Neural cell (in vitro differentiated cells): ENCODE results near the gene KLHDC1. TPM values are rescaled to one million over a fixed set of nuclear protein-coding genes. Genes with fewer than 3 reads are reported as not detected.
"Not testable (repeated sequence)": the region's sequence is repeated elsewhere in the genome, so short reads cannot be mapped to it uniquely, and the experiment has no call there.

ENCODE experiments used
- H2AFZ ChIP-seq: fragments of 200-600, 300-800 bp; sonication (generic), shearing (Covaris generic); 2 replicates; pipeline ENCODE4 v1.6.0; 2014; ENCODE audit warnings: low read depth, mild to moderate bottlenecking, antibody characterized with exemption, low read length, moderate library complexity
- H3F3A ChIP-seq: fragments of 200-600 bp; shearing (Covaris generic); 2 replicates; pipeline ENCODE4 v1.6.1; 2016; ENCODE audit warnings: mild to moderate bottlenecking, moderate library complexity, mixed read lengths, antibody characterized with exemption, low read length; ENCODE audit not compliant: insufficient read depth, poor library complexity, severe bottlenecking
- H3K27ac ChIP-seq: fragments of 200-600, 300-800 bp; sonication (generic), shearing (Covaris generic); 2 replicates; pipeline ENCODE4 v1.5.1; 2014; ENCODE audit warnings: mild to moderate bottlenecking, low read length, moderate library complexity
- H3K27me3 ChIP-seq: fragments of 300-800, 200-600 bp; sonication (generic), shearing (Covaris generic); 2 replicates; pipeline ENCODE4 v1.6.0; 2014; ENCODE audit warnings: mild to moderate bottlenecking, low read depth, low read length, moderate library complexity; ENCODE audit not compliant: insufficient read depth
- H3K36me3 ChIP-seq: fragments of 300-800, 200-600 bp; sonication (generic), shearing (Covaris generic); 2 replicates; pipeline ENCODE4 v1.5.1; 2014; ENCODE audit warnings: mild to moderate bottlenecking, antibody characterized with exemption, low read length, moderate library complexity; ENCODE audit not compliant: insufficient read depth
- H3K4me2 ChIP-seq: fragments of 300-800, 200-600 bp; sonication (generic), shearing (Covaris generic); 2 replicates; pipeline ENCODE4 v1.6.0; 2014; ENCODE audit warnings: mild to moderate bottlenecking, low read length
- H3K4me3 ChIP-seq: fragments of 300-800, 200-600 bp; sonication (generic), shearing (Covaris generic); 2 replicates; pipeline ENCODE4 v1.5.1; 2014; ENCODE audit warnings: mild to moderate bottlenecking, low read length, moderate library complexity
- H3K79me2 ChIP-seq: fragments of 200-600 bp; shearing (Covaris generic); replicated peaks from 2 replicates; pipeline ENCODE4 v1.6.0; 2014; ENCODE audit warnings: mild to moderate bottlenecking, low read length, moderate library complexity; ENCODE audit not compliant: insufficient read depth
- H3K9ac ChIP-seq: fragments of 300-800, 200-600 bp; sonication (generic), shearing (Covaris generic); 2 replicates; pipeline ENCODE4 v1.6.1; 2016; ENCODE audit warnings: mild to moderate bottlenecking, low read length, mixed read lengths
- H3K9me2 ChIP-seq: fragments of 200-600 bp; shearing (Covaris generic); 2 replicates; pipeline ENCODE4 v1.6.1; 2016; ENCODE audit warnings: mild to moderate bottlenecking, low read length, mixed read lengths; ENCODE audit not compliant: insufficient read depth
- H3K9me3 ChIP-seq: fragments of 200-600, 300-800 bp; sonication (generic), shearing (Covaris generic); 2 replicates; pipeline ENCODE4 v1.6.1; 2016; ENCODE audit warnings: mild to moderate bottlenecking, mixed run types, low read length, moderate library complexity, mixed read lengths
- H4K20me1 ChIP-seq: fragments of 200-600 bp; shearing (Covaris generic); 2 replicates; pipeline ENCODE4 v1.6.1; 2016; ENCODE audit warnings: mild to moderate bottlenecking, mixed run types; ENCODE audit not compliant: insufficient read depth
- EP300 ChIP-seq: fragments of 450-650 bp; conservative IDR thresholded peaks from 2 replicates; pipeline ENCODE4 v1.6.1; 2014; ENCODE audit warnings: antibody characterized with exemption, mild to moderate bottlenecking, moderate library complexity; ENCODE audit not compliant: poor library complexity, severe bottlenecking
- EZH2 ChIP-seq: fragments of 200-600, 300-800 bp; shearing (Covaris generic), sonication (generic); IDR thresholded peaks from 2 replicates; pipeline ENCODE4 v1.6.1; 2014; ENCODE audit warnings: antibody characterized with exemption, low read length, borderline replicate concordance, mild to moderate bottlenecking; ENCODE audit not compliant: insufficient read depth, poor library complexity, severe bottlenecking
- MXI1 ChIP-seq: fragments of 450-650 bp; conservative IDR thresholded peaks from 2 replicates; pipeline ENCODE4 v1.6.1; 2014; ENCODE audit warnings: antibody characterized with exemption, mild to moderate bottlenecking; ENCODE audit not compliant: poor library complexity, severe bottlenecking
- POLR2AphosphoS5 ChIP-seq: IDR thresholded peaks from 2 replicates; pipeline ENCODE4 v1.6.1; 2012
- RAD21 ChIP-seq: fragments of 450-650 bp; conservative IDR thresholded peaks from 2 replicates; pipeline ENCODE4 v1.6.1; 2014; ENCODE audit warnings: antibody characterized with exemption, mild to moderate bottlenecking, moderate library complexity
- REST ChIP-seq: IDR thresholded peaks from 2 replicates; pipeline ENCODE4 v1.6.1; 2012; ENCODE audit warnings: borderline replicate concordance
- SMC3 ChIP-seq: fragments of 450-650 bp; conservative IDR thresholded peaks from 2 replicates; pipeline ENCODE4 v1.6.1; 2014; ENCODE audit warnings: antibody characterized with exemption, mild to moderate bottlenecking, moderate library complexity; ENCODE audit not compliant: poor library complexity
- TAF1 ChIP-seq: IDR thresholded peaks from 2 replicates; pipeline ENCODE4 v1.6.1; 2012; ENCODE audit warnings: low read depth
- polyA plus RNA-seq: library from polyadenylated mRNA; depleted of rRNA; stranded (reverse); fragments of >200 nt; gene quantifications from 2 replicates; pipeline ENCODE4 v1.2.3, GENCODE V29; 2014
- TF ChIP-seq, protein P1 (sequence below): fragments of 450-650 bp; IDR thresholded peaks from 2 replicates; pipeline ENCODE4 v1.5.1; 2014; ENCODE audit warnings: antibody characterized with exemption, mild to moderate bottlenecking, moderate library complexity; ENCODE audit not compliant: poor library complexity, severe bottlenecking

The KLHDC1 gene
- polyA plus RNA-seq, 1 donor from 2014 or later = 6.5 TPM

DNA sequence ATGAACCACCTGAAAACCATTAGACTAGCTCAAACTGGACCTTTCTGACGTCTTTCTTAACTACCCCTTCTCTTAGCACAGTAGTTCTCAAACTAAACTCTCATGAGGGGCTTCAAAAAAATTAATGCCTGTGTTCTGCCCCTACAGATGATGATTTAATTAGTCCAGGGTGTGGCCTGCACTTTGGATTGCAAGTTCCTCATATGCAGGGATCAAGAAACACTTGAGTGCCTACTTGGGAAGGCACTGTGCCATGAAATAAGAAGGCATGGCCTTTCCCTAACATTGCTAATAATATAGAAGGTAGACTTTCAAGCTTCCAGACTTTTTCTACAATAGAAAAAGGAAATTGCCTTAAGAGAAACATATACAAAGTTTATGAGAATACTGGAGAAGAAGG, 52.3 kb downstream of the KLHDC1 start:
- Histone ChIP-seq H3K79me2 (no peaks in the 10 kb centered on the region), H3F3A (no peaks in the 10 kb centered on the region), H4K20me1 (no peaks in the 10 kb centered on the region), H3K9me2 (no peaks in the 10 kb centered on the region), H3K4me3 (no peak overlapping the region), H3K9ac (no peak overlapping the region), H3K27ac (no peak overlapping the region), H3K36me3 (no peaks in the 10 kb centered on the region), H3K4me2 (no peak overlapping the region), H2AFZ (no peak overlapping the region), H3K9me3 (no peaks in the 10 kb centered on the region), H3K27me3 (no peaks in the 10 kb centered on the region)
- no peak for TF ChIP-seq SMC3
- TF ChIP-seq REST = no peak
- no peak for TF ChIP-seq EZH2
- TF ChIP-seq MXI1 = no peak
- no peak for TF ChIP-seq EP300
- TF ChIP-seq TAF1 = no peak

- not testable (repeated sequence) for H3K9ac ChIP-seq, H3F3A ChIP-seq, H3K9me2 ChIP-seq, H3K9me3 ChIP-seq, H3K4me2 ChIP-seq, H3K27me3 ChIP-seq, H3K27ac ChIP-seq, H3K4me3 ChIP-seq, H3K79me2 ChIP-seq, H4K20me1 ChIP-seq, H3K36me3 ChIP-seq, H2AFZ ChIP-seq
Measured at GRCh38 chr14:49746476-49746875, 53.6 kb downstream of the KLHDC1 start.

GRCh38 chr14:49754570-49755097, 61.7 kb downstream of the KLHDC1 start:
- H3K4me2 ChIP-seq = no peak overlapping the region
- no peaks in the 10 kb centered on the region for H3K79me2 ChIP-seq
- H3K36me3 ChIP-seq = no peaks in the 10 kb centered on the region
- no peaks in the 10 kb centered on the region for H3F3A ChIP-seq
- no peaks in the 10 kb centered on the region for H3K9me2 ChIP-seq
- TF ChIP-seq EP300 (no peak), POLR2AphosphoS5 (no peak), SMC3 (no peak), EZH2 (no peak), MXI1 (no peak), TAF1 (no peak), RAD21 (no peak), REST (no peak)
- TF ChIP-seq, protein P1, sequence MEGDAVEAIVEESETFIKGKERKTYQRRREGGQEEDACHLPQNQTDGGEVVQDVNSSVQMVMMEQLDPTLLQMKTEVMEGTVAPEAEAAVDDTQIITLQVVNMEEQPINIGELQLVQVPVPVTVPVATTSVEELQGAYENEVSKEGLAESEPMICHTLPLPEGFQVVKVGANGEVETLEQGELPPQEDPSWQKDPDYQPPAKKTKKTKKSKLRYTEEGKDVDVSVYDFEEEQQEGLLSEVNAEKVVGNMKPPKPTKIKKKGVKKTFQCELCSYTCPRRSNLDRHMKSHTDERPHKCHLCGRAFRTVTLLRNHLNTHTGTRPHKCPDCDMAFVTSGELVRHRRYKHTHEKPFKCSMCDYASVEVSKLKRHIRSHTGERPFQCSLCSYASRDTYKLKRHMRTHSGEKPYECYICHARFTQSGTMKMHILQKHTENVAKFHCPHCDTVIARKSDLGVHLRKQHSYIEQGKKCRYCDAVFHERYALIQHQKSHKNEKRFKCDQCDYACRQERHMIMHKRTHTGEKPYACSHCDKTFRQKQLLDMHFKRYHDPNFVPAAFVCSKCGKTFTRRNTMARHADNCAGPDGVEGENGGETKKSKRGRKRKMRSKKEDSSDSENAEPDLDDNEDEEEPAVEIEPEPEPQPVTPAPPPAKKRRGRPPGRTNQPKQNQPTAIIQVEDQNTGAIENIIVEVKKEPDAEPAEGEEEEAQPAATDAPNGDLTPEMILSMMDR = no peak
- no peak overlapping the region for H3K9ac ChIP-seq
- no peak overlapping the region for H2AFZ ChIP-seq
- no peaks in the 10 kb centered on the region for H3K9me3 ChIP-seq
- no peak overlapping the region for H3K27ac ChIP-seq
- H4K20me1 ChIP-seq = no peaks in the 10 kb centered on the region
- no peaks in the 10 kb centered on the region for H3K27me3 ChIP-seq
- H3K4me3 ChIP-seq = no peak overlapping the region
